HG03378 (cell line): Measurements from ENCODE around the gene SCUBE1.
"Not testable (repeated sequence)": the region's sequence is repeated elsewhere in the genome, so short reads cannot be mapped to it uniquely, and the experiment has no call there.

ENCODE experiments used
- ATAC-seq: cut with Tn5 transposase; IDR thresholded peaks from one replicate; pipeline ENCODE4 v1.9.1; 2021; ENCODE audit warnings: mild to moderate bottlenecking, moderate library complexity; ENCODE audit not compliant: unreplicated experiment

Gene SCUBE1

GRCh38 chr22:43360576-43360975, 17.4 kb upstream of the SCUBE1 start:
- no peak for ATAC-seq

- ATAC-seq = no peak
Measured at GRCh38 chr22:43356881-43357280, 13.7 kb upstream of the SCUBE1 start.

GRCh38 chr22:43355688-43356087, 12.5 kb upstream of the SCUBE1 start:
- ATAC-seq = not testable (repeated sequence)

DNA sequence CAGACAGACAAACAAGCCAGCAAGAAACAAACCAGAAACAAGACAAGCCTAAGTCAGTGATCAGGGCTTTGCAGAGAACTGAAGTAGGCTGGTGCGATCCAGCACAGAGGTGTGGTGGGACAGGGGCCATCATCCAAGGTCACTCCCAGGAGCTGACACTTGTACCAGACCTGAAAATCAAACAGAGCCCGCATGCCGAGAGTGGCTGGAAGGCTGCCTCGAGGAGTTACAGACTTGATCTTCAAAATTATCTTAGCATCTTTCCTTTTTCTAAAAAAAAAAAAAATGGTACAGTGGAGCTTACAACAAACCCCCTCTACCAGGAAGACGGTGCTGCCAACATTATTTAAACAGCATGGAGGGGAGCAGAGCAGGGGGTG, 8.8 kb upstream of the SCUBE1 start:
- ATAC-seq = no peak

GRCh38 chr22:43349636-43350035, 6.5 kb upstream of the SCUBE1 start:
- ATAC-seq = no peak

- ATAC-seq = no peak
Measured at GRCh38 chr22:43346521-43346929, 3.4 kb upstream of the SCUBE1 start.

DNA sequence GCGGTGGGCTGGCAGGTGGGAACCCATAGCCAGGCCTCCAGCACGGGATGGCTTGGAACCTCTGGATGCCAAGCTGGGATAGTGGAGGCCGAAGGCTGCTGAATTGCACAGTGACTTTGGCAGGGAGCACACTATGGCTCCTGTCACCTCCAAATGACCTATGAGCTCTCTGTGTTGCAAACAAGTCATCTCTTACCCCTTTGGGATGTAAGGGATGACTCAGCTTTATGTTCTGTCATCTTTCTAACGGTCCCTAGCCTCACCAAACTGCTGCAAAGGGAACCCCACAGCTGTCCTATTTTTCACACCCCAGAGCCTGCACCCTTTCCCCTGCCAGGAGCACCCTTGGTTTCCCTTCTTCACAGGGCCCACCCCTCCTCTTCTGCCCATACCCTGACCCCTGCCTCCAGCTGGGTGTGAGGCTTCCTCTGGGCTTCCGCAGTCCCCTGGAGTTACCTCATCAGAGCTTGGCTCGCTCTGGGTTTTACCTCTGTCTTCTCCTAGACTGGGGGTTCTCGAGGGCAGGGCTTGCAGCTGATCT, 2.7 kb upstream of the SCUBE1 start:
- ATAC-seq = no peak

GRCh38 chr22:43345356-43345755, 2.2 kb upstream of the SCUBE1 start:
- ATAC-seq = no peak

DNA sequence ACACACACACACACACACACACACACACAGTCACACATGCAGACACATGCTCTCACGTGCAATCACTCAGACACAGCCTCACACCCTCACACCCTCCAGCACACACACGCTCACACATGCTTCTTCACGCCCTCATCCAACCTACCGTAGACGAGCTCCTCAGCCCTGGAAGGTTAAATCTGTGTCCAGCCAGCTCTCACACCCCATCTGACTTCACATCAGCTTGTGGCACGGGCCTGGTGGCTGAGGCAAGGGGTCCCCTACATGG, 1.3 kb upstream of the SCUBE1 start:
- ATAC-seq = no peak

GRCh38 chr22:43343670-43344519, 723 bp upstream of the SCUBE1 start:
- ATAC-seq = no peak

DNA sequence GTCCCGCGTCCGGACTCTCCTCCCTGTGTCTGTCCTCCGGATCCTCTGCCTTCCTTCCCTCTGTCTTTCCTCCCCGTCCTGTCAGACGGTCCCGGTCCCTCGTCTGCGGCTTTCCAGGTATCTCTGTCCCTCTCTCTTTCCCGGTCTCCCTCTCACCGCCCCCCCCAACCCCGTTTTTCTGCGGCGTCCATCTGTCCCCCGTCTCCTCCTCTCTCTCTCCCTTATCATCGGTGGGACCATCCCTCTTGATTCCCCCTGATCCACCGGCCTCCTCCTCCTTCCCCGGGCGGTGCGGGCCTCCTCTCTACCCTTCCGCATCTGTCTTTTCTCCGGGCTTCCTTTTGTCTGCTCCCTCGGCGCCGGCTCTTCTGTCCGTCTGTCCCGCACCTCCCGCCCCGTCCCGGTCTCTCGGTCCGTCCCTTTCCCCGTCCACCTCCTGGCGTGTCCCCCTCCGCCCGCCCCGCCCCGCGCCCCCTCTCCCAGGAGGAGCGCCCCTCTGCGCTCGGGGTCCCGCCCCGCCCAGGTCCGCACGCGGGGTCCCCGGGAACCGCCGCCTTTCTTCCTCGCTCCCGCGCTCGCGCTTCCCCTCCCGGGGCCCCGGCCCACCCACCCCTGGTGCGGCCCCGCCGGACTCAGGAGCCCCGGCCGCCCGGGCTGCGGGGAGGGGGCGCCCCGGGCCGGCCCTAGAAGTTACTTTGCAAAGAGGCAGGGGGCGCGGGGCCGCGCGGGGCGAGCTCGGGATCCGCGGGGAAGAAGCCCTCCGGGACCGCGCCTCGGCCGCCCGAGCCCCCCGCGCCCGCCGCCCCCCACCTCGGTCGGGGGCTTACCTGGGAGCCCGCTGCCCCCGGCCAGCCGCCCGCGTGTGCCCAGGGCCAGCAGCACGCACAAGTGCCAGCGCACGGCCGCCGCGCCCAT, 568 bp downstream of the SCUBE1 start:
- ATAC-seq = no peak

DNA sequence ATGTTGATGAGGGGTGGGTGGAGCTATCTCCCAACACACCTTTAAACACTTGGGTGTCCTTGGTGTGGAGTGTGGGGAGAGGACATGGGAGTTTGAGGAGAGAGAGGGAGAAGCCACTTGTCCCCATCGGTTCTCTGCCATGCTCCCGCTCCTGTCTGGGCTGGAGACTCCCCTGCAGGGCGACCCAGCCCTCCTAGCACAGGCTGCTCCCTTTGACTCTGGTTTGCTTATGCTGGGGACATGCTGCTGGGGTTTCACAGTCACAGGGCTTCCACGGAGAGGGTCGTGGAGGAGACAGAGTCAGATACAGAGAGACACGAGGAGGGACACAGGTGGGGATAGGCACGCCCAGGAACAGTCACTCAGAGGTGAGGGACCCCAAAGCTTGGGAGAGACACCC, 1.6 kb downstream of the SCUBE1 start:
- ATAC-seq = no peak

- no peak for ATAC-seq
Measured at GRCh38 chr22:43338766-43339345, 4.3 kb downstream of the SCUBE1 start.

DNA sequence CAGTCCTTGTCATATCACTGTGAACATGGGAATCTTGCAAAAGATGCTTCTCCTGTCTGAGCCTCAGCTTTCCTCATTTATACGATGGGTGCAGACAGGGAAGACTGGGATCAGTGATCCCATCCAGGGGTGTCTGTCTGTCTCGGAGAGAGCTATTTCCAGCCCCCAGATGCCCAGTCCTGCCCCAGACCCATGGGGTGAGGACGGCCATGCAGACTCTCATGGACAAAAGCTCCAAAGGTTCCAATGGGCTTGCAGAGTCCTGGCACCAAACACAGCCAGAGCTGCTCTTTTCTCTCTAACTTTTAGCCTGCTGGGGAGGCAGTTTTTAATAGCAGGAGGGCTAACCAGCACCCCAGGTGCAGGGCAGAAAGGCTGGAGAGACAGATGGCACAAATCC, 5.2 kb downstream of the SCUBE1 start:
- ATAC-seq = no peak

DNA sequence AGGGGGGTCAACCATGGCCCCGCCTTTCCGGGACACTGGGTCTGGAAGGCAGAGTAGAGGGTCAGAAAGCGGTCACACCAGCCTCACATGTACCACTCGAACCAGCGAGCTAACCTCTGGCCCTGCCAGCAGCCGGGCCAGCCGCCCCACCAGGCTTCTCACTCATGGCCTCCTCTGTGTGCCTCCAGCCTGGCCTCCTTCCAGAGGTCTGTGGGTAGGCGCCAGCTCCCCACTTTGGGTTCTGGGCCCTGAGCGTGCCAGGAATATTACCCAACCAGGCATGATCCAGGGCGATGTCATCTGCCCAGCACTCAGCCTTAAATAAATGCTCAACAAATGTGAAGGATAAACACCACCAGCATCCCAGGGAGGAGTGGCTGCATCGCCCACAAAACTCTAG, 5.8 kb downstream of the SCUBE1 start:
- ATAC-seq = no peak

DNA sequence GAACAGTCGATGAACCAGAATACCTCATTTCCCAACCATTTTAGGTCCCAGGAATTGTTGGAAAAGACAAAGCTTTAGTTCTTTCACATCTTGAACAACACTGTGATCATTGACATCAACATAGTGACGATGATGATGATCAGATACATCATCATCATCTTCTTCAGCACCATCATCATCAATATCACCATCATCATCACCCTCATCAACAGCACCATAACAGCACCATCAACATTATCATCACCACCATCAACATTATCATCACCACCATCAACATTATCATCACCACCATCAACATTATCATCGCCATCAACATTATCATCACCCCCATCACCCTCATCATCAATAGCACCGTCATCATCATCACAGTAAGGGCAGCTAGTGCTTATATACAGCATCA, 8.8 kb downstream of the SCUBE1 start:
- ATAC-seq = no peak

GRCh38 chr22:43333978-43334377, 9.2 kb downstream of the SCUBE1 start:
- no peak for ATAC-seq

- ATAC-seq = no peak
Measured at GRCh38 chr22:43333156-43333555, 10.0 kb downstream of the SCUBE1 start.

DNA sequence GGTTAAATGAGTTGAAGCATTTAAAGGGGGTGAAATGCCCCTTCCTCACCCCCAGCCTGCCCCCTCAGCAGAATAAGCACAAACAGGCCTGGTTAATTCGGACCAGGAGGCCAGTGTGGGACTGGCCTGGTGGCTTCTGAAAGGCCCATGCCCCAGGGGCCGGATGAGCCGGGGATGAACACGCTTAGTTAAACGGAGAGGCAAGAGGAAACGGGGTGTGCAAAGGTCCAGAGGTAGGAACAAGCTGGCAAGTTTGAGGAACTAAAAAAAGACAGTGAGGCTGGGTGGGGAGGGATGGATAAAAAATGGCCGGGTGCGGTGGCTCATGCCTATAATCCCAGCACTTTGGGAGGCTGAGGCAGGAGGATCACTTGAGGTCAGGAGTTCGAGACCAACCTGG, 11.5 kb downstream of the SCUBE1 start:
- ATAC-seq = no peak

GRCh38 chr22:43331069-43331451, 12.1 kb downstream of the SCUBE1 start:
- ATAC-seq = no peak

DNA sequence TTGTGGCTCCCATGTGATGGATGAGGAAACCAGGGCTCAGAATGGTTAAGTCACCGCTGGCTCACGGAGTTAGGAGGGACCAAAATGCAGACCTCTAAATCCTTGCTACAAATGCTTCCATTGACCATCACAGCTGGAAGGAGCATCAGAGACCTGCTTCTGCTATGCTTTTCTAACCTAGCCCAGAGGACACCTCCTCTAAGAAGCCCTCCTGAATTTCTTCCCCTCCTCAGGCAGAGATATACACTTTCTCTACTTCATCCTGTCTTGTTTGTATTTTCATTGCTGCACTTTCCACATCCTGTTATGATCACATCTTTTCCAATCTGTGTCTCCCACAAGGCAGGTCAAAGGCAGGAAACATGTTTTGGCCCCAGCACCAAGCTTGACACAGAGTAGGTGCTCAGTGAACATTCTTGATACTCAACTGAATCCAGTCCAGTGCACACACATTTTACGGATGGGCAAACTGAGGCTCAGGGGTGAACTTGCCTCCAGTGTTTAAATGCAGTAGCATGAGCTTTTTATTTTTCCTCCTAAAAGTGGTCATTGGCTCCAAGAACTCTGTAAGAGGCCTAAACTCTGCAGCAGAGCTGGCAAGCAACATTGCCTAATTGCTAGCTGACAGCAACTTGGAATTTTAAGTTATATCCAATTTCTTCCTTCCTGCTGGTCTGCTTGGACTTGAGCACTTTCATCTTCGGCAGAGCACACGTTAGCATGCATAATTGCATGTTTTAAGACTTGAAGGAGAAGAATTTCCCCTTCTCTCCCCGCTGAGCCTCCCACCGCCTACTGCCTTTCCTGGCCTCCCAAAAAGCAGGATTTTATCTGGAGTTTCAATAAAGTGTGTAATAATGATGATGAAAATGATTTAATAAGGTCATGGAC, 12.7 kb downstream of the SCUBE1 start:
- ATAC-seq = no peak
